Measurements from ENCODE around the gene CFAP77.

CFAP77 gene

GRCh38 chr9:132486706-132487350 is 76.8 kb downstream of the CFAP77 start:
- CTCF ChIA-PET, result no interaction called here
- H3K27ac ChIP-seq, result no peak overlapping the region
- TF ChIP-seq CTCF (conservative IDR thresholded peaks at IDR 0.05; ENCODE audit: low read depth), result no peak
- POLR2A ChIA-PET (ENCODE audit: low non-redundant PET), result no interaction called here
- DNase-seq (ENCODE audit: low spot score), result no peak

- no peak for DNase-seq (ENCODE audit: low spot score)
- TF ChIP-seq CTCF (conservative IDR thresholded peaks at IDR 0.05; ENCODE audit: low read depth), result no peak
- ChIA-PET CTCF (no interaction called here), POLR2A (ENCODE audit: low non-redundant PET) (no interaction called here)
- no peak overlapping the region for H3K27ac ChIP-seq
Observed at GRCh38 chr9:132487351-132487791, 77.4 kb downstream of the CFAP77 start.

- no peak for DNase-seq (ENCODE audit: low spot score)
- POLR2A ChIA-PET (ENCODE audit: low non-redundant PET), result no interaction called here
Observed at GRCh38 chr9:132487980-132488535, 78.0 kb downstream of the CFAP77 start.

GRCh38 chr9:132488626-132489025 is 78.6 kb downstream of the CFAP77 start:
- DNase-seq (ENCODE audit: low spot score), result no peak
- TF ChIP-seq CTCF (conservative IDR thresholded peaks at IDR 0.05; ENCODE audit: low read depth), result no peak
- H3K27ac ChIP-seq, result no peak overlapping the region
- ChIA-PET POLR2A (ENCODE audit: low non-redundant PET) (no interaction called here), CTCF (interaction anchor here (0.7 to 1.5 kb wide), 3 partner anchors 12 to 213 kb away, joined by 3 to 6 read pairs (median 5); no protein-coding TSS in a partner anchor)

More at GRCh38 chr9:132487980-132488535, 78.0 kb downstream of the CFAP77 start:
- no peak for TF ChIP-seq CTCF (conservative IDR thresholded peaks at IDR 0.05; ENCODE audit: low read depth)
- CTCF ChIA-PET, result interaction anchor here (0.7 to 1.5 kb wide), 3 partner anchors 13 to 213 kb away, joined by 3 to 6 read pairs (median 5); no protein-coding TSS in a partner anchor
- no peak overlapping the region for H3K27ac ChIP-seq

GRCh38 chr9:132489536-132489935 is 79.5 kb downstream of the CFAP77 start:
- no peak overlapping the region for H3K27ac ChIP-seq
- ChIA-PET POLR2A (ENCODE audit: low non-redundant PET) (no interaction called here), CTCF (interaction anchor here (1.5 kb wide), 1 partner anchor 11 kb away, joined by 6 read pairs; no protein-coding TSS in a partner anchor)
- TF ChIP-seq CTCF (conservative IDR thresholded peaks at IDR 0.05; ENCODE audit: low read depth), result no peak
- DNase-seq (ENCODE audit: low spot score), result no peak

- CTCF ChIA-PET, result interaction anchor here (0.6 kb wide), 1 partner anchor 72 kb away, joined by 3 read pairs; no protein-coding TSS in a partner anchor
- no peak overlapping the region for H3K27ac ChIP-seq
- TF ChIP-seq CTCF (conservative IDR thresholded peaks at IDR 0.05; ENCODE audit: low read depth), result no peak
- DNase-seq (ENCODE audit: low spot score), result no peak
- POLR2A ChIA-PET (ENCODE audit: low non-redundant PET), result no interaction called here
Observed at GRCh38 chr9:132494857-132495256, 84.8 kb downstream of the CFAP77 start.

Data from RWPE1 (cell line).